ENCODE measurements around the gene PFDN6.

Gene PFDN6

DNA sequence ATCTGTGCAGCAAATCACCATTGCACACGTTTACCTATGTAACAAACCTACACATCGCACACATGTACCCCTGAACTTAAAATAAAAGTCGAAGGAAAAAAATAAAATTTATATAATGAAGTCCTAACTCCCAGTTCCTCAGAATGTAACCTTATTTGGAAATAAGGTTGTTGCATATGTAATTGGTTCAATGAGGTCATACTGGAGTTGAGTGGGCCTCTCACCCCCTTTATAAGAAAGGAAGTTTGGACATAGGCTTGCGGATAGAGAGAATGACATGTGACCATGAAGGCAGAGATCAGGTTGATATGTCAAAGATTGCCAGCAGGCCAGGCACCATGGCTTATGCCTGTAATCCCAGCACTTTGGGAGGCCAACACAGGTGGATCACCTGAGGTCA, 44.3 kb downstream of the PFDN6 start:
- no peak overlapping the region for H3K4me3 ChIP-seq
- H3K27ac ChIP-seq = no peak overlapping the region

DNA sequence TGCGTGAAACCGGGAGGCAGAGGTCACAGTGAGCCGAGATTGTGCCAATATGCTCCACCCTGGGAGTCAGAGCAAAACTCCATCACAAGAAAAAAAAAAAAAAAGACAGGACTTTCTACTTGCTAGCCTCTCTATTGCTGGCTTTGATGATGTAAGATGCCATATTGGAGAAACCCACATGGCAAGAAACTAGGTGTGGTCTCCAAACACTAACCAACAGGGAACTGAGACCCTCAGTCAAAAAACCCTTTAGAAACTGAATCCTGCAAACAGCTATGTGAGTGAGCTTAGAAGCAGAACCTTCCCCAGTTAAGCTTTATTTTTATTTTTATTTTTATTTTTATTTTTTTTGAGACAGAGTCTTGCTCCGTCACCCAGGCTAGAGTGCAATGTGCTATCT, 46.5 kb downstream of the PFDN6 start:
- Histone ChIP-seq H3K27ac (no peak overlapping the region), H3K4me3 (no peak overlapping the region)

DNA sequence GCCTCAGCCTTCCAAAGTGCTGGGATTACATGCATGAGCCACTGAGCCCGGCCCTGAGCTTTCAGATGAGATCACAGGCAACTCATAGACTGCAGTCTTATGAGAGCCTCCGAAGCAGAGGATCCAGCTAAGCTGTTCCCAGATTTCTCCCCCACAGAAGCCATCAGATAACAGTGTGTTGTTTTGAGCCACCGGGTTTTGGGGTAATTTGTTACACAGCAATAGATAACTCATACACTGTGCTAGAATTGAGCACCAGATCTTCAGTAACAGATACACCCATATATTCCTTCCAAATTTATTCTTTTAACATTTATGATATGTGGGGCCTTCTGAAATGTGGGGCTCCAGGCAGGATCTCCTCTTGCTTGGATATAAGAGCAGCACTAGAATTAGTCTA, 47.1 kb downstream of the PFDN6 start:
- H3K4me3 ChIP-seq = no peak overlapping the region
- H3K27ac ChIP-seq = peak overlapping the region in 1 of 21 experiments; percentile 61

DNA sequence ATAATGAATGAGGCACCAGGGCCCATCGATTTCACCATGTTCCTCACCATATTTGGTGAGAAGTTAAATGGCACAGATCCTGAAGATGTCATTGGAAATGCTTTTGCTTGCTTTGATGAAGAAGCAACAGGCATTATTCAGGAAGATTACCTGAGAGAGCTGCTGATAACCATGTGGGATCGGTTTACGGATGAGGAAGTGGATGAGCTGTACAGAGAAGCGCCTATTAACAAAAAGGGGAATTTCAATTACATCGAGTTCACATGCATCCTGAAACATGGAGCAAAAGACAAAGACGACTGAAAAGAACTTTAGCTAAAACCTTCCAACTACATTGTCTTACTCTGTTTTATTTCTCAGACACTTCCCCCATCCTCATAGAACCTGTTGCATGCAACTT, 49.8 kb downstream of the PFDN6 start:
- no peak overlapping the region for H3K4me3 ChIP-seq
- H3K27ac ChIP-seq = no peak overlapping the region

Data from skin epidermis (tissue), 12 donors.